Measurements from ENCODE around the gene FEV. TPM values are rescaled to one million over a fixed set of nuclear protein-coding genes. Genes with fewer than 3 reads are reported as not detected.

The FEV gene
- total RNA-seq, 2 donors from 2014 or later, result not detected

DNA sequence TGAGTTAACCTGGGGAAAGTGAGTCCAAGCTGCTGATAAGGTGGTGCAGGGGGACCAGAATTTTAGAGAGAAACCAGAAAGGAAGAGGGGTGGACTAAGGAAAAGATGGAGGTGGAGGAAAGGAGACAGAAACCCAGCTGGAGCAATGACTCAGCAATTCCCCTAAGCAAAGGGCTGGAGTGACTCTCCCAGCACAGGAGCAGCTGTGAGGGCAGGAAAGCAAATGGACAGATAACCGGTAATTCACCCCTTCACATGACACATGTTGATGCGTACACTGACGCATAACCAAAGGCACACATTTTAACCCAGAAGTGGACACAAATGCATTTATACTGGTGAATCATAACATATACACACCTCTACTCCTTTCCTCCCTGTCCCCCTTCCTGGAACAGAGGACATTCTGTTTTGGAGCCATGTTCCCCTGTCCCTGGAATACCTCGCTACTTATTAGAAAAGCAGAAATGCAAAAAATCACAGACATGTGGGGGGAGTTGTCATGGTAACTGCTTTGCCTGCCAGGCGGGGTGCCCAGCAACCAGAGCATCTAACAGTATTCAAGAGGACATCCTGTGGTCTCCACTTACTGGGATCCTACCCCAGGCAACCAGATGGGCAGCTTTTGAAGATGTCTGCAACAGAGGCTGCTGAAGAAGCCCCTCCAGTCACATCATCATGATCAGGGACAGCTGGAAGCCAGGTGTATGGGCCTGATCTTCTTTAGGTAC, 20.8 kb downstream of the FEV start:
- Mint-ChIP-seq H3K36me3 (ENCODE audit: low read depth) (no peaks in the 10 kb centered on the region), H3K4me1 (peaks cover 16% of the 10 kb centered on the region), H3K9me3 (no peaks in the 10 kb centered on the region), H3K27ac (peak overlapping the region; percentile 89), H3K4me3 (peak overlapping the region; percentile 67), H3K27me3 (ENCODE audit: insufficient read depth) (peaks cover 68% of the 10 kb centered on the region)
- H3K9me3 ChIP-seq (ENCODE audit: control insufficient read depth, low read length), result no peaks in the 10 kb centered on the region
- H3K36me3 ChIP-seq (ENCODE audit: control insufficient read depth, insufficient read depth, low read length), result no peaks in the 10 kb centered on the region
- H3K4me1 ChIP-seq (ENCODE audit: control insufficient read depth, insufficient read depth, low read length), result no peaks in the 10 kb centered on the region
- TF ChIP-seq, protein P1, sequence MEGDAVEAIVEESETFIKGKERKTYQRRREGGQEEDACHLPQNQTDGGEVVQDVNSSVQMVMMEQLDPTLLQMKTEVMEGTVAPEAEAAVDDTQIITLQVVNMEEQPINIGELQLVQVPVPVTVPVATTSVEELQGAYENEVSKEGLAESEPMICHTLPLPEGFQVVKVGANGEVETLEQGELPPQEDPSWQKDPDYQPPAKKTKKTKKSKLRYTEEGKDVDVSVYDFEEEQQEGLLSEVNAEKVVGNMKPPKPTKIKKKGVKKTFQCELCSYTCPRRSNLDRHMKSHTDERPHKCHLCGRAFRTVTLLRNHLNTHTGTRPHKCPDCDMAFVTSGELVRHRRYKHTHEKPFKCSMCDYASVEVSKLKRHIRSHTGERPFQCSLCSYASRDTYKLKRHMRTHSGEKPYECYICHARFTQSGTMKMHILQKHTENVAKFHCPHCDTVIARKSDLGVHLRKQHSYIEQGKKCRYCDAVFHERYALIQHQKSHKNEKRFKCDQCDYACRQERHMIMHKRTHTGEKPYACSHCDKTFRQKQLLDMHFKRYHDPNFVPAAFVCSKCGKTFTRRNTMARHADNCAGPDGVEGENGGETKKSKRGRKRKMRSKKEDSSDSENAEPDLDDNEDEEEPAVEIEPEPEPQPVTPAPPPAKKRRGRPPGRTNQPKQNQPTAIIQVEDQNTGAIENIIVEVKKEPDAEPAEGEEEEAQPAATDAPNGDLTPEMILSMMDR (conservative IDR thresholded peaks at IDR 0.05), result no peak
- H3K4me3 ChIP-seq (ENCODE audit: low read length), result peak overlapping the region; percentile 83
- H3K9ac ChIP-seq (ENCODE audit: extremely low read depth, low read length, poor library complexity, severe bottlenecking), result peak overlapping the region; percentile 78
- peaks cover 56% of the 10 kb centered on the region for H3K27me3 ChIP-seq (ENCODE audit: control insufficient read depth, insufficient read depth, low read length, poor library complexity, severe bottlenecking)
- 60 to 81% methylated on average over 5 of the region's 5 CpGs for WGBS, 2 experiments (ENCODE audit: insufficient coverage in 1 of 2, insufficient read length in 1 of 2)
- H3K27ac ChIP-seq (ENCODE audit: low read depth, low read length), result peak overlapping the region; percentile 95
- DNase-seq, result peak; percentile 58

DNA sequence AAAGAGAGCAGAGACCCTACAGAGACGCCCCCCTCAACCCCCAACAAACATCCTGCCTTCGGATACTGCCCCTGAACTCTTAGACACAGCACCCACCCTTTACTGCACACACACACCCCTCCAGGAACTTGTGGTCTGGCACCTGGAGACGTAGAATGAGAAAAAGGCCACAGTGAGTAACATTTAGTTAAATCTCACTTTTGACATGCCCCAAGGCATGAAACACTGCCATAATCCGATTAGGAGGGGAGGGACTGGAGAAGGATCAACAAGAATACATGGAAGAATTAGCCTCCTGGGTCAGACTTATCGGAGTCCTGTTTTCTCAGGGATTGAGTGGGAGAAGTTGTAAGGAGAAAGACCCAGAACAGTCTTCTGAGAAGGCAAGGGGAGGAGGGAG, 21.4 kb downstream of the FEV start:
- Mint-ChIP-seq H3K36me3 (ENCODE audit: low read depth) (no peaks in the 10 kb centered on the region), H3K4me1 (peaks cover 16% of the 10 kb centered on the region), H3K4me3 (peak overlapping the region; percentile 67), H3K27ac (peak overlapping the region; percentile 89), H3K9me3 (no peaks in the 10 kb centered on the region), H3K27me3 (ENCODE audit: insufficient read depth) (peaks cover 68% of the 10 kb centered on the region)
- DNase-seq, result no peak
- peak overlapping the region; percentile 83 for H3K4me3 ChIP-seq (ENCODE audit: low read length)
- H3K36me3 ChIP-seq (ENCODE audit: control insufficient read depth, insufficient read depth, low read length), result no peaks in the 10 kb centered on the region
- peak overlapping the region; percentile 78 for H3K9ac ChIP-seq (ENCODE audit: extremely low read depth, low read length, poor library complexity, severe bottlenecking)
- WGBS, 2 experiments (ENCODE audit: insufficient coverage in 1 of 2, insufficient read length in 1 of 2), result 28 to 34% methylated on average over 2 to 5 of the region's 5 CpGs
- peak overlapping the region; percentile 95 for H3K27ac ChIP-seq (ENCODE audit: low read depth, low read length)
- H3K27me3 ChIP-seq (ENCODE audit: control insufficient read depth, insufficient read depth, low read length, poor library complexity, severe bottlenecking), result peaks cover 55% of the 10 kb centered on the region
- no peaks in the 10 kb centered on the region for H3K4me1 ChIP-seq (ENCODE audit: control insufficient read depth, insufficient read depth, low read length)
- H3K9me3 ChIP-seq (ENCODE audit: control insufficient read depth, low read length), result no peaks in the 10 kb centered on the region
- TF ChIP-seq, protein P1 (conservative IDR thresholded peaks at IDR 0.05), result no peak

DNA sequence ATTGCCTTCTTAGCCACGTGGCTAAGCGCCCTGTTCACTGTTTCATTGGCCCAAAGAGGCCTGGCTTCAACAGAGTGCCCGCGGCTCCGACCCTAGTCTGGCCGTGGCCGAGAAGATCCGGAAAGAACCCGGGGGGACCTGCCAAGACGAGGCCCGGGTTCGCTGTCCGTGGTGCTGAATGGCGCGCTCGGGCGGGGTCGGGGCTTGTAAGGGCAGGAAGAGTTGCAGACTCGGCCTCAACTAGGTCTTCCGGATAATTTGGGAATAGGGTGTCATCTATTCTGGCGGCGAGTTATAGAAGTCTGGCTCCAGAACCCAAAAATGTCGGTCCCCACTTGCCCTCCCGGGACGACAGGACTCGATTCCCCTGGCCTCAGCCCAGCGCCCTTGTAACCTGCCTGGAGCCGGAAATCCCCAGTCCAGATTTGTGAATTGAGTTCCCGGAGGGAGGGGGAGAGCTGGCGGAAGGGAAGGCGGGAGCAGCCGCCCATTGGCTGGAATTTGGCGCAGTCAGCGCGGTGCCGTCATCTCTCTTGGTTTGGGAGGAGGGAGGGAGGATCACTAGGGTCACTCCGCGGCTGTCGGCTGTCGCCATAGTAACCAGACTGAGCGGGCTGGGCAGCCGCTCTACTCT, 22.0 kb downstream of the FEV start:
- peaks cover 16% of the 10 kb centered on the region for H3K4me1 Mint-ChIP-seq
- Histone ChIP-seq H3K27me3 (ENCODE audit: control insufficient read depth, insufficient read depth, low read length, poor library complexity, severe bottlenecking) (peaks cover 55% of the 10 kb centered on the region), H3K36me3 (ENCODE audit: control insufficient read depth, insufficient read depth, low read length) (no peaks in the 10 kb centered on the region), H3K9ac (ENCODE audit: extremely low read depth, low read length, poor library complexity, severe bottlenecking) (peak overlapping the region; percentile 78), H3K4me3 (ENCODE audit: low read length) (peak overlapping the region; percentile 83), H3K9me3 (ENCODE audit: control insufficient read depth, low read length) (no peaks in the 10 kb centered on the region), H3K4me1 (ENCODE audit: control insufficient read depth, insufficient read depth, low read length) (no peaks in the 10 kb centered on the region), H3K27ac (ENCODE audit: low read depth, low read length) (peak overlapping the region; percentile 95)
- H3K27me3 Mint-ChIP-seq (ENCODE audit: insufficient read depth), result peaks cover 68% of the 10 kb centered on the region
- TF ChIP-seq, protein P1 (conservative IDR thresholded peaks at IDR 0.05), result no peak
- 0 to 1% methylated on average over 26 to 42 of the region's 42 CpGs for WGBS, 2 experiments (ENCODE audit: insufficient coverage in 1 of 2, insufficient read length in 1 of 2)
- DNase-seq, result peak; percentile 99
- peak overlapping the region; percentile 89 for H3K27ac Mint-ChIP-seq
- H3K4me3 Mint-ChIP-seq, result peak overlapping the region; percentile 67
- H3K36me3 Mint-ChIP-seq (ENCODE audit: low read depth), result no peaks in the 10 kb centered on the region
- no peaks in the 10 kb centered on the region for H3K9me3 Mint-ChIP-seq
